Testis (tissue), 3 donors: ENCODE results near the gene TAMALIN. TPM values are rescaled to one million over a fixed set of nuclear protein-coding genes. Genes with fewer than 3 reads are reported as not detected.
A peak's percentile ranks its signal among the peaks of the same experiment; 100 is the strongest.

Source experiments
- DNase-seq: peaks from one replicate; pipeline ENCODE4 v3.0.0-alpha.2; 2019
- H3K27ac ChIP-seq, 2 donors: fragments of 200-600 bp; sonication (generic); one replicate each; pipeline ENCODE4 v1.5.1; 2019
- H3K27me3 ChIP-seq: fragments of 200-600 bp; sonication (generic); one replicate; pipeline ENCODE4 v1.5.1; 2019
- H3K36me3 ChIP-seq: fragments of 200-600 bp; sonication (generic); one replicate; pipeline ENCODE4 v1.5.1; 2017; ENCODE audit warnings: low read depth; ENCODE audit errors: missing control alignments
- H3K4me1 ChIP-seq: fragments of 200-600 bp; sonication (generic); one replicate; pipeline ENCODE4 v1.5.1; 2019
- H3K4me3 ChIP-seq, 2 donors: fragments of 200-600 bp; sonication (generic); one replicate each; pipeline ENCODE4 v1.5.1; 2017 to 2019
- H3K9me3 ChIP-seq: fragments of 200-600 bp; sonication (generic); one replicate; pipeline ENCODE4 v1.5.1; 2017
- CTCF ChIP-seq, 3 experiments: fragments of 450-650 bp in 2 of 3; fragments of 200-600 bp in 1 of 3; sonication (generic) in 1 of 3; IDR thresholded peaks; one replicate each; pipeline ENCODE4 v1.5.1; 2016 to 2019; ENCODE audit warnings: antibody characterized with exemption in 3 of 3, mild to moderate bottlenecking in 2 of 3, moderate library complexity in 1 of 3
- POLR2A ChIP-seq: fragments of 450-650 bp; IDR thresholded peaks from one replicate; pipeline ENCODE4 v1.6.1; 2017; ENCODE audit warnings: antibody characterized with exemption, mild to moderate bottlenecking, moderate library complexity
- WGBS, 2 donors: methylation state at CpG; one replicate each; pipeline ENCODE4 v1.1.5; 2018; 5-methylcytosine and 5-hydroxymethylcytosine counted together
- intact Hi-C: fragments of 100-400 bp; cut with DNase I; formaldehyde crosslinking; loops from one replicate; pipeline ENCODE4 v1.15.1; 2023; ENCODE audit warnings: low total_unique reads
- polyA plus RNA-seq: library from polyadenylated mRNA; stranded (reverse); fragments of 350-450 nt; fragmentation: Illumina TruSeq; extraction: RNeasy Lipid Tissue Mini Kit (QIAGEN cat#74804); gene quantifications from one replicate; pipeline ENCODE4 v1.2.3, GENCODE V29; 2014; ENCODE audit warnings: low read depth, low replicate concordance; ENCODE audit not compliant: insufficient read depth
- total RNA-seq, 2 donors: library from RNA; depleted of rRNA; stranded (reverse); fragments of >200 nt; gene quantifications; one replicate each; pipeline ENCODE4 v1.2.3, GENCODE V29; 2016

Gene TAMALIN
- total and polyA plus RNA-seq, 3 donors from 2014 or later: 7.7 to 10.4 (median 8.9) TPM

GRCh38 chr12:52041035-52041434, 34.3 kb downstream of the TAMALIN start:
- no peaks in the 10 kb centered on the region for H3K36me3 ChIP-seq
- intact Hi-C loops: no loop called here
- no peaks in the 10 kb centered on the region for H3K27me3 ChIP-seq
- no peak overlapping the region for H3K4me3 ChIP-seq
- H3K4me1 ChIP-seq: peaks cover 84% of the 10 kb centered on the region
- WGBS, 2 donors: 79 to 87% methylated on average over 3 of the region's 3 CpGs
- no peaks in the 10 kb centered on the region for H3K9me3 ChIP-seq
- H3K27ac ChIP-seq: peak overlapping the region in 1 of 2 donors; percentile 17
- no peak for TF ChIP-seq CTCF (IDR thresholded peaks at IDR 0.05)
- TF ChIP-seq POLR2A: no peak
- DNase-seq: no peak

GRCh38 chr12:52041695-52042123, 35.0 kb downstream of the TAMALIN start:
- peaks cover 84% of the 10 kb centered on the region for H3K4me1 ChIP-seq
- intact Hi-C loops: no loop called here
- TF ChIP-seq CTCF (IDR thresholded peaks at IDR 0.05) (no peak), POLR2A (no peak)
- no peaks in the 10 kb centered on the region for H3K9me3 ChIP-seq
- no peaks in the 10 kb centered on the region for H3K27me3 ChIP-seq
- WGBS, 2 donors: 55 to 80% methylated on average over 6 of the region's 6 CpGs
- no peak overlapping the region for H3K4me3 ChIP-seq
- no peaks in the 10 kb centered on the region for H3K36me3 ChIP-seq
- peak; percentile 67 for DNase-seq
- H3K27ac ChIP-seq: peak overlapping the region; percentile 87 to 88

GRCh38 chr12:52042706-52043385, 36.1 kb downstream of the TAMALIN start:
- Histone ChIP-seq H3K4me3 (no peak overlapping the region), H3K27me3 (no peaks in the 10 kb centered on the region), H3K36me3 (no peaks in the 10 kb centered on the region), H3K27ac (peak overlapping the region; percentile 87 to 88), H3K9me3 (no peaks in the 10 kb centered on the region), H3K4me1 (peaks cover 81% of the 10 kb centered on the region)
- TF ChIP-seq POLR2A: no peak
- TF ChIP-seq CTCF (IDR thresholded peaks at IDR 0.05): no peak
- intact Hi-C loops: no loop called here
- DNase-seq: peak; percentile 41
- WGBS, 2 donors: 45 to 57% methylated on average over 6 to 8 of the region's 8 CpGs

GRCh38 chr12:52043386-52044212, 36.9 kb downstream of the TAMALIN start:
- 53 to 58% methylated on average over 8 to 21 of the region's 21 CpGs for WGBS, 2 donors
- no peak overlapping the region for H3K4me3 ChIP-seq
- no peaks in the 10 kb centered on the region for H3K36me3 ChIP-seq
- peaks cover 73% of the 10 kb centered on the region for H3K4me1 ChIP-seq
- no peak for TF ChIP-seq CTCF (IDR thresholded peaks at IDR 0.05)
- TF ChIP-seq POLR2A: no peak
- intact Hi-C loops: no loop called here
- H3K27ac ChIP-seq: peak overlapping the region; percentile 87 to 88
- H3K27me3 ChIP-seq: no peaks in the 10 kb centered on the region
- peak; percentile 44 for DNase-seq
- H3K9me3 ChIP-seq: no peaks in the 10 kb centered on the region
